H1 (cell line): ENCODE data around the gene ITSN1. TPM values are rescaled to one million over a fixed set of nuclear protein-coding genes. Genes with fewer than 3 reads are reported as not detected.
A peak's percentile ranks its signal among the peaks of the same experiment; 100 is the strongest.

Source experiments
- BACH1 ChIP-seq: IDR thresholded peaks from 2 replicates; pipeline ENCODE4 v1.6.1; 2012; ENCODE audit warnings: low read length, improper control_type of control experiment
- CHD1 ChIP-seq: IDR thresholded peaks from 2 replicates; pipeline ENCODE4 v1.6.1; 2012; ENCODE audit warnings: low read depth, low read length, improper control_type of control experiment
- CTBP2 ChIP-seq: IDR thresholded peaks from 2 replicates; pipeline ENCODE4 v1.7.0; 2011; ENCODE audit warnings: borderline replicate concordance, mild to moderate bottlenecking, moderate library complexity, mixed read lengths, low read length; ENCODE audit not compliant: insufficient read depth, insufficient read length
- EP300 ChIP-seq, 2 experiments: IDR thresholded peaks; 1 replicate in 1 of 2; 2 replicates in 1 of 2; pipeline ENCODE4 v1.6.1; 2011 to 2012; ENCODE audit warnings: low read depth in 2 of 2, low read length in 2 of 2, mild to moderate bottlenecking in 2 of 2, borderline replicate concordance in 1 of 2, inconsistent platforms in 1 of 2, moderate library complexity in 1 of 2
- GABPA ChIP-seq: IDR thresholded peaks from 2 replicates; pipeline ENCODE4 v1.6.1; 2011; ENCODE audit warnings: mild to moderate bottlenecking, low read length, moderate library complexity, borderline replicate concordance; ENCODE audit not compliant: insufficient read depth
- GTF2F1 ChIP-seq: IDR thresholded peaks from 2 replicates; pipeline ENCODE4 v1.6.1; 2012; ENCODE audit warnings: low read depth, low read length, improper control_type of control experiment, borderline replicate concordance
- HDAC2 ChIP-seq, 2 experiments: fragments of 300-600 bp in 1 of 2; sonication (generic) in 1 of 2; IDR thresholded peaks; 2 replicates each; pipeline ENCODE4 v1.6.1; 2011 to 2012; ENCODE audit warnings: low read depth in 2 of 2, low read length in 2 of 2, mild to moderate bottlenecking in 2 of 2, moderate library complexity in 2 of 2, borderline replicate concordance in 1 of 2, inconsistent platforms in 1 of 2
- JUN ChIP-seq: IDR thresholded peaks from 2 replicates; pipeline ENCODE4 v1.6.1; 2011; ENCODE audit warnings: low read depth, mild to moderate bottlenecking, improper control_type of control experiment, low read length
- MAFK ChIP-seq: IDR thresholded peaks from 2 replicates; pipeline ENCODE4 v1.6.1; 2012; ENCODE audit warnings: low read depth, mild to moderate bottlenecking, improper control_type of control experiment, low read length
- PHF8 ChIP-seq: fragments of 200-600 bp; sonication (generic); conservative IDR thresholded peaks from 2 replicates; pipeline ENCODE4 v1.7.1; 2012; ENCODE audit warnings: low read depth, mild to moderate bottlenecking, inconsistent platforms, low read length, moderate library complexity
- POLR2AphosphoS5 ChIP-seq: IDR thresholded peaks from 2 replicates; pipeline ENCODE4 v1.6.1; 2011; ENCODE audit warnings: low read depth, low read length
- POU5F1 ChIP-seq: IDR thresholded peaks from 2 replicates; pipeline ENCODE4 v1.6.1; 2011; ENCODE audit warnings: low read depth, mild to moderate bottlenecking, low read length, moderate library complexity
- RAD21 ChIP-seq, 2 experiments: IDR thresholded peaks in 1 of 2; conservative IDR thresholded peaks in 1 of 2; 2 replicates each; pipeline ENCODE4 v1.6.1; 2011; ENCODE audit warnings: low read depth in 2 of 2, low read length in 2 of 2, improper control_type of control experiment in 1 of 2, inconsistent platforms in 1 of 2, mild to moderate bottlenecking in 1 of 2, moderate library complexity in 1 of 2
- RFX5 ChIP-seq: IDR thresholded peaks from 2 replicates; pipeline ENCODE4 v1.6.1; 2011; ENCODE audit warnings: low read depth, low read length, improper control_type of control experiment, borderline replicate concordance
- RXRA ChIP-seq: IDR thresholded peaks from 2 replicates; pipeline ENCODE4 v1.6.1; 2011; ENCODE audit warnings: low read depth, mild to moderate bottlenecking, low read length, moderate library complexity; ENCODE audit not compliant: insufficient read depth
- SIN3A ChIP-seq, 2 experiments: IDR thresholded peaks in 1 of 2; conservative IDR thresholded peaks in 1 of 2; 2 replicates each; pipeline ENCODE4 v1.6.1; 2011 to 2012; ENCODE audit warnings: low read length in 2 of 2, improper control_type of control experiment in 1 of 2, low read depth in 1 of 2, mild to moderate bottlenecking in 1 of 2
- SP4 ChIP-seq: IDR thresholded peaks from 2 replicates; pipeline ENCODE4 v1.6.1; 2012; ENCODE audit warnings: low read length, inconsistent platforms
- SRF ChIP-seq: IDR thresholded peaks from 2 replicates; pipeline ENCODE4 v1.6.1; 2011; ENCODE audit warnings: mild to moderate bottlenecking, low read depth, low read length, moderate library complexity
- TAF7 ChIP-seq: optimal IDR thresholded peaks from 2 replicates; pipeline ENCODE3; 2011; ENCODE audit warnings: low read depth, mild to moderate bottlenecking, inconsistent platforms, low read length, moderate library complexity, borderline replicate concordance
- TBP ChIP-seq: IDR thresholded peaks from 2 replicates; pipeline ENCODE4 v1.6.1; 2011; ENCODE audit warnings: low read depth, low read length, improper control_type of control experiment
- TCF12 ChIP-seq: IDR thresholded peaks from 2 replicates; pipeline ENCODE4 v1.6.1; 2011; ENCODE audit warnings: low read depth, mild to moderate bottlenecking, low read length
- polyA plus RNA-seq, 7 experiments: library from polyadenylated mRNA; depleted of rRNA in 3 of 7; stranded (reverse) in 5 of 7; unstranded in 2 of 7; fragments of >200 nt in 5 of 7; fragments of 200-250 nt in 2 of 7; gene quantifications; 1 replicate in 5 of 7; 2 replicates in 1 of 7; 4 replicates in 1 of 7; pipeline versions ENCODE4 v1.2.1 to v1.2.3, GENCODE V29; 2011 to 2013; ENCODE audit warnings: missing spikeins in 2 of 7, mixed read lengths in 2 of 7
- total RNA-seq: library from RNA; stranded (reverse); fragmentation: NEBNext Ultra II Directional; extraction: Animal tissue kit (Norgen Biotek cat#: 25700); gene quantifications from 2 replicates; pipeline ENCODE4 v1.2.1, GENCODE V29; 2021
- TF ChIP-seq, protein P1 (sequence below): IDR thresholded peaks from 2 replicates; pipeline ENCODE4 v1.6.1; 2011; ENCODE audit warnings: low read length, improper control_type of control experiment

The ITSN1 gene
- total and polyA plus RNA-seq, 2 of the 8 experiments (the other 6 are each of a cell fraction or from before 2014, with no cell fraction given): 60.8 to 78.1 TPM

DNA sequence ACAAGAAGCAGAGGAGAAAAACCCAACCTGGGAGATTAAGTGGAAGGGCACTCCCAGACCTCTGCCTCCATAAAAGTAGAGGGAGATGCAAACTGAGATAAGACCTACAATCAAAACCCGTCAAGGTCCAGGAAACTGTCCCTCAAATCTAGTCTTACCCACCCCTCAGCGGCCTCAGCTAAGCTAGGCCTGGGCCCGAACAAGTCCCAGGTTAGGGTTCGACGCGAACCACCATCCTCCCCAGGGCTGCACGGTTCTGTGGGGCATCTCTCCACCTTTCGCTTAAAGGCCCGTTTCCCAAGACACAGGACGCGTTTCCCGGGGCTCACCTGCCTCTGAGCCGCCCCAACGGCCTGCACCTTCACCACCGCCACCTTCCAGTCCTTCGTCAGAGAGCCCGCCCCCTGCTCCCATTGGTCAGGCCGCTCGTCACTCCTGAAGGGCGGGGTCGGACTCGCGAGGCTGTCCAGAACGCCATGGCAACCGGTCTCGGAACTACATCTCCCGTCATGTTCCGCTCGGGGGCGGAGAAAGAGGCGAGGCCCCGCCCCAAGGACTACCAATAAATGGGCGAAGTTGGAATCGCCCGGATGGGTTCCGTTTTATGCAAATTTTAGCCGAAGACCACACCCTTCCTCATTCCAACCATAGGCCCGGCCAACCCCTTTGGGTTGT is 812 bp upstream of the ITSN1 start, which contains the start of gene CRYZL1 (continued):
- TF ChIP-seq SIN3A (conservative IDR thresholded peaks at IDR 0.05 in 1 of 2, IDR thresholded peaks at IDR 0.05 in 1 of 2; ENCODE audit: low read depth in 1 of 2, low read length in 2 of 2): peak in 1 of 2 experiments; percentile 73; a peak in 2 of 4 replicates
- TF ChIP-seq MAFK: no peak
- TF ChIP-seq PHF8: peak; percentile 66
- TF ChIP-seq TCF12: no peak
- no peak for TF ChIP-seq RFX5
- no peak for TF ChIP-seq POU5F1
- TF ChIP-seq JUN: no peak
- TF ChIP-seq BACH1: no peak
- TF ChIP-seq CTBP2: no peak
- no peak for TF ChIP-seq RAD21 (IDR thresholded peaks at IDR 0.05 in 1 of 2, conservative IDR thresholded peaks at IDR 0.05 in 1 of 2; ENCODE audit: low read depth in 2 of 2, low read length in 2 of 2)
- no peak for TF ChIP-seq GTF2F1
- TF ChIP-seq, protein P1, sequence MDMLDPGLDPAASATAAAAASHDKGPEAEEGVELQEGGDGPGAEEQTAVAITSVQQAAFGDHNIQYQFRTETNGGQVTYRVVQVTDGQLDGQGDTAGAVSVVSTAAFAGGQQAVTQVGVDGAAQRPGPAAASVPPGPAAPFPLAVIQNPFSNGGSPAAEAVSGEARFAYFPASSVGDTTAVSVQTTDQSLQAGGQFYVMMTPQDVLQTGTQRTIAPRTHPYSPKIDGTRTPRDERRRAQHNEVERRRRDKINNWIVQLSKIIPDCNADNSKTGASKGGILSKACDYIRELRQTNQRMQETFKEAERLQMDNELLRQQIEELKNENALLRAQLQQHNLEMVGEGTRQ: no peak
- TF ChIP-seq TAF7: peak; percentile 76
- TF ChIP-seq GABPA: no peak
- no peak for TF ChIP-seq RXRA
- TF ChIP-seq HDAC2 (IDR thresholded peaks at IDR 0.05; ENCODE audit: borderline replicate concordance in 1 of 2, low read depth in 2 of 2, low read length in 2 of 2): 0 out of 4 replicates have a peak, but pooled peaks of 1 of the 2 experiments have one; percentile 66
- no peak; the same call in none of the 2 replicates for TF ChIP-seq SP4
- TF ChIP-seq POLR2AphosphoS5: peak; percentile 91; the same call in 1 of the 2 replicates
- no peak for TF ChIP-seq CHD1
- TF ChIP-seq EP300 (IDR thresholded peaks at IDR 0.05; ENCODE audit: borderline replicate concordance in 1 of 2, low read depth in 2 of 2, low read length in 2 of 2): peak in 1 of 2 experiments; percentile 8; a peak in 1 of 3 replicates
- TF ChIP-seq TBP: peak; percentile 95
- TF ChIP-seq SRF: no peak
